ENCODE measurements around the gene RFC2.
"Not testable (repeated sequence)": the region's sequence is repeated elsewhere in the genome, so short reads cannot be mapped to it uniquely, and the experiment has no call there.

The RFC2 gene

DNA sequence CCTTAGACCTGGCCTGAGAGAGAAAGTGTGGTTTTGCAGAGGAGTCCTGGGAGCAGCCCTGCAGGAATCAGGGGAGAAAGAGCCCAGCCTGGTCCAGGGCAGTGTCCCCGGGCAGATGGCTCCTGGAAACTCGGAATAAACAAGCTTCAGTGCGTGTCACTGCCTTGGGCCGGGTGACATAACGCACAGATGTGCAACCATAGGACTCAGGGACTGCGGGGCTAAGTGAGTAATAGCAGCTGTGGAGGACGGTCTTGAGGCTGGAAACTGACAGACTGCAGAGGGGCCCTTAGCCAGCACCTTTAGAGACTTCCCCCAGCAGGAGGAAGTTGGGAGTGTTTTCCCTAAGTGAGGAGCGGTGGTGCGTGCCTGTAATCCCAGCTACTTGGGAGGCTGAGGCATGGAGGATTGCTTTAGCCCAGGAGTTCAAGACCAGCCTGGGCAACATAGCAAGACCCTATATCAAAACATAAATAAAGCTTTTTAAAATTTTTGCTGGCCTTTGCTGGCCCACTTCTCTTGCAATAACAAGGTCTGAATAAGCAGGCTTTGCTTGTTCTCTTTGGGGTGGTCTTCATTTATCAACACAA, 29.8 kb upstream of the RFC2 start:
- peak in 33 of 56 donors; percentile 8 to 63 (median 30) for DNase-seq

DNA sequence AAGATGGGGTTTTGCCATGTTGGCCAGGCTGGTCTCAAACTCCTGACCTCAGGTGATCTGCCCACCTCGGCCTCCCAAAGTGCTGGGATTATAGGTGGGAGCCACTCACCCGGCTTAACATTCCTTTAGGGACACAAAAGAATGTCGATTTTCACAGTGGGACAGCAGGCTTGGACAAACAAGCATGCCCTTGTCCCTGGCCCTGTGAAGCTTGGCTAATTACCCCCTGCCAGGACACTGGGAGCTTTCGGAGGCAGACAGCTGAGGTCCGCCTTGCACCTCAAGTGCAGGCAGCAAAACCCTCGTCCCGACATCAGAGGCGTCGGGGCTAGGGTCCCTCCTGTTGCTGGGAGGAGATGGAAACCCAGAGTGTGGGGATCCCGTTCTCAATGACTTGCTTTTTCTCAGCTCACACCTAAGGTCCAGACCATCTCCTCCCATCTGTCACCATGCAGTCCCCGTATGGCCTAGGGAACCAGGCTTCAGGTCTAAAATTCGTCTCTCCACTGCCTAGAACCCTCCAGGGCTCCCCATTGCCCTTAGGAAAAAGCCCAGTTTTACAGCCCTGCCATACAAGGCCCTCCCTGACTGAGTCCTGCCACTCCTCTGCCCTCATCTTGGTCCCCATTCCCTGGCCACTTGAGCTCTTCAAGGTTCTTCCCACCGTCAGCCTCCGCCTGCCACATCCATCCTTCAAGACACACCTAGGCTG, 28.7 kb upstream of the RFC2 start:
- DNase-seq: peak in 6 of 56 donors; percentile 13 to 28 (median 17)

DNA sequence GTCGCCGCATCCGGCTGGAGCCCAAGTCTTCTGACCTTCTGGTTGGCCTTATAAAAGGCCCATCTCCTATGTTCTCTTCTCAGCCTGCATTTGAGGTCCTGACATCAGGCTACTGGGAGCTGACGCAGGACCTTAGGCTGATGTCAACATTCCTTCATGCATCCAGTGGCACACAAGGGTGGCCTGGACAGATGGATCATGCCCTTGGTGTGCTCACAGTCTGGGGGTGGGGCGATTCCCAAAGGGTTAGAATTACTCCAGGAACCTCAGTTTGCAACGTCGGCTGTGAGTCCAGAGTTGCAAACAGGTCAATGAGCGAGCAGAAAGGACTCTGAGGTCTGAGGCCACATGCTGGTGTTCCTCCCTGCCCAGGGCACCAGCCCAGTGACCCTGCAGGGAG, 26.8 kb upstream of the RFC2 start:
- no peak for DNase-seq

DNA sequence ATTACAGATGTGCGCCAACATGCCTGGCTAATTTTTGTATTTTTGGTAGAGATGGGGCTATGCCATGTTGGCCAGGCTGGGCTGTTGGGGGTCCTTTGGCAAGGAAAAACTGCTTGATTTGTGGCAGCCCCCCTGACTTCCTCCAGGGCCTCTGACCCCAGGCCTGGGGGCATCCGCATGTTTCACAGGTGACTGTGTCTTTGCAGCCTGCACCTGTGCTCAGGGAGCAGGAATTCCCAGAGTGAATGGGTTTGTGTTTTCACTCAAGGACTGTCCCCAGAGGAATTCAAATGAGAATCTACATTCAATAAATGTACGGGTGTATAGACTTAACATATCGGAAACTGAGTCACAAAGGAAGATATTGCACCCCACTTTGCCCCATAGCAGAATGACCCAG, 23.4 kb upstream of the RFC2 start:
- DNase-seq: no peak

GRCh38 chr7:74275401-74275881, 21.2 kb upstream of the RFC2 start:
- peak in 1 of 56 donors; percentile 19 for DNase-seq

GRCh38 chr7:74272305-74273038, 18.3 kb upstream of the RFC2 start:
- peak in 32 of 56 donors; percentile 2 to 66 (median 22) for DNase-seq

DNA sequence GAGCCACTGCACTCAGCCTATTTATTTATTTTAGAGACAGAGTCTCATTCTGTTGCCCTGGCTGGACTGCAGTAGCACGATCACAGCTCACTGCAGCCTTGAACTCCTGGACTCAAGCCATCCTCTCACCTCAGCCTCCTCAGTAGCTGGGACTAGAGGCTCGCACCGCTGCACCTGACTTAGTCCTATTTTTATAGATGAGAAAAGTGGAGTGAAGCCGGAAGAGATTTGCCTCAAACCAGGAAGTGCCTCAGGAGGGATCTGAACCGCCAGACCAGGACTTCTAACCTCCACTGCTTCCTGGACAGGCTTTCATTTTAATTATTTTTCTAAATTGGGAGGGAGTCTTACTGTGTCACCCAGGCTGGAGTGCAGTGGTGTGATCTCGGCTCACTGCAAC, 17.5 kb upstream of the RFC2 start:
- DNase-seq: no peak

DNA sequence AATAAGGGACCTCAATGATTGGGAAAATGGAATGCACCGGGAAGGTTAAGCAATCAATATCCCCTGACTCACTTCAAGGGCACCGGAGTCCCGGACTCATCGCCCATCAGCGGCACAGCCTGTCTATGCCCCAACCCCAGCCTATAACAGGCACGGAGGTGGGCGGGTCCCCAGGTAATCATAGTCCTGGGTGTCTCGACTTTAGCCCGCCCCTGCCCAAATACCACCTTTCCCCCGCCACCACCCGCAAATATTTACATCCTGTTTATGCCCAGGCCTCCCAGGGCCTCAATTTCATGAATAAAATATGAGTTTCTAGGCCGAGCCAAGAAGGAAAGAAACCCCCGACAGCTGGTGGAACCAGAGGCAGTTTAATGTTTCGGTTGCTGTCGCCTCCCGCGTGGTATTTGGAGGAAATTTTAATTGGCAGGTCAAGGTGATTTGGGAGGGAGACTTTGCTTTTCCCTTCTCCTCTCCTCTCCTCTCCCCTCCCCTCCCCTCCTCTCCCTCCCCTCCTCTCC, 15.6 kb upstream of the RFC2 start:
- DNase-seq: peak in 43 of 56 donors; percentile 21 to 78 (median 48)

DNA sequence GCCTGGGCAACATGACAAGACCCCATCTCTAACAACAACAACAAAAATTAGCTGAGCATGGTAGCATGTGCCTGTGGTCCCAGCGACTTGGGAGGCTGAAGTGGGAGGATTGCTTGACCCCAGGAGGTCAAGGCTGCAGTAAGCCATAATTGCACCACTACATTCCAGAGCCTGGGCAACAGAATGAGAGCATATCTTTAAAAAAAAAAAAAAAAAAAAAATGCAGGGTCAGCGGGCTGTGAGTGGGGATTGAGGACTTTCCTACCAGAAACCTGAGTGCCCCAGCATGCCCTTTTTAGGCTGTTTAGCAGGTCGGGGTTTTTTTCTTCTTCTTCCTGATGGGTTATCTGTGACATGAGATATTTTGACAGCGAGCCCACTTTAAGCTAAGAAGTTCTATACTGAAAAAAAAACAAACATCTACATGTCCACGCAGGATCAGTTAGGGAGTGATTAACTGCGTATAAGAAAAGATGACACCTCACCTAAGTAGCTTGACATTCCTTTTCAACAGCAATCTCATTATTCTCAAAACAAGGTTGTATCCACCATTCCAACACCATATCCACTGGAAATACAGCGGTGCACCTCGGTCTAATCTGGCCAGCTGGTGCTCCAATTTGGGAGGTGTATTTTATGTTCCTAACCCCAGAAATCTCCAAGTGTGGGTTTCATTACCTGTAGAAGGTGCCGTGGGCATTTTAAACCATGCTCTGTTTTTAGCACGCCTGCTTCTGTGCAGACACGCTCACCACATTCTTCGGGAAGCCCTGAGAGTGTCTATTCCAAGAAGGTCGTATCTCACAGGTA, 13.8 kb upstream of the RFC2 start:
- no peak for DNase-seq

DNA sequence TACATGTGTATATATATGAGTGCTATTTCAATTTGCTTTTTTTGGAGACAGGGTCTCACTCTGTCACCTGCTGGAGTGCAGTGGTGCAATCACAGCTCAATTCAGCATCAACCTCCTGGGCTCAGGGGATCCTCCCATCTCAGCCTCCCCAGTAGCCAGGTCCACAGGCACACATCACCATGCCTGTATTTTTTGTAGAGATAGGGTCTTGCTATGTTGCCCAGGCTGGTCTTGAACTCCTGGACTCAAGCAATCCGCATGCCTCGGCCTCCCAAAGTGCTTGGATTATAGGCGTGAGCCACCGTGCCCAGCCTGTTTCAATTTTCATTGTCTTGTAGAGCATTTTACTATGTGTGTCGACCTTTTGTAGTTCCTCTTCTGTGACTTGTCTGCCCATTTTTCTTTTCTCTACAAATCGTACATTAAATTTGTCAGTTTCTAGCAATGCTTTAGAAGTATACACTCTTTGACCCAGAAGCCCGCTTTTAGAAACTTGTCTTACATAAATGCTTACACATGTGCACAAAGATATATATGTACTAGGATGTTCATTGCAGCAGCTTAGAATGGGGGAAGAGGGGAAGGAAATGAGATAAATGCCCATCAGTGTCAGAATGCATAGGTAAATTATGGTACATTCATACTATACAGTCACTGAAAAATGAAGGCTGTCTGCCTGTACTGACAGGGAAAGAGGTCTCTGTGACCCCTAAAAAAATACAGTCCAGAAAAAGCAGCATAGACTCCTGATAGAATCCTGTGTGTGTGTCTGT, 12.2 kb upstream of the RFC2 start:
- no peak for DNase-seq

DNA sequence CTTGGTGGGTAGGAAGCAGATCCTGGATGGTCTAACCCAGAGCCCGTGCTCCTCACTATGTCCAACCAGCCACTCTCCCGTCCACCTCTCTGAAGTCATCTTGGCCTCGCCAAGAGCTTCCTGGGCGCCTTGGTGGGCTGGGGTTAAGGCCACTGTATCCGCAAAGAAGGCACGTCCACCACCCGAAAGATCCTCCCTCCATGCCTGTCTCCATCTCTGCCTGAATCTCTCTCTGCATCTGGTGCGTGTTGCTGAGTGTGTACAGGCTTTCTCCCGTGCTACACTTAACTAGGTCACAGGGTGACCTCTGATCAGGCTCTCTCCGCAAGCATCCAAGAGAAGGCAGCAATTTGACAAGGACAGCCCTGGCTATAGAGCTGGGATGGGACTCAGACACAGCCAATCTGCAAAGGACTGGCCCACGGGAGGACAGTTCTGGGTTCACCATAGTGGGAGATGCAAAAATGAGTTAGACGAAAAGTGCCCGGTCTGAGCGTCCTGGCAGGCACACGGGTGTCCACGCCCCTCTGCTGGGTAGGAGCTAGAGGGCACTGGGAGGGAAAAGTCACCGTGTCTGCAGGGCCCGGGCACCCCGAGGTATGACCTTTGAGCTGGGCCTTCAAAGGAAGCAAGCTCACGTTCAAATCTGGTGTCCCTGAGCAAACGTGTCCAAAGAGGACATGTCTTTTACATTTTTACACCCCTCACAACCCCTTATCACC, 9.4 kb upstream of the RFC2 start:
- no peak for DNase-seq

- DNase-seq: peak in 1 of 56 donors; percentile 43
Observed at GRCh38 chr7:74262639-74263398, 8.6 kb upstream of the RFC2 start.

DNA sequence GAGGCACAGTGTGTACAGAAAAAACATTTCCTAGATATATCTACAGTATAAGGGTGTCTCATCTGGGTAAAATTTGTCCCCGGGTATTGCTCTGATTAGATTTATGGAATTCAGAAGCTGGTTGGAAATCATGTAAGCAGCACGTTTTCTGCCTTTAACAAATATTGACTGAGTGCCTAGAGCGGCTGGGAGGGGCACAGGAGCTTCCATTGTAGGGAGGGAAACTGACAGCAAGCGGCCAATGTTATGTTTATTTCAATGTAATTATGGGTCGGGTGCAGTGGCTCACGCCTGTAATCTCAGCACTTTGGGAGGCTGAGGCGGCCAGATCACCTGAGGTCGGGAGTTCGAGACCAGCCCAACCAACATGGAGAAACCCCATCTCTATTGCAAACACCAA, 4.4 kb upstream of the RFC2 start:
- DNase-seq: no peak

DNA sequence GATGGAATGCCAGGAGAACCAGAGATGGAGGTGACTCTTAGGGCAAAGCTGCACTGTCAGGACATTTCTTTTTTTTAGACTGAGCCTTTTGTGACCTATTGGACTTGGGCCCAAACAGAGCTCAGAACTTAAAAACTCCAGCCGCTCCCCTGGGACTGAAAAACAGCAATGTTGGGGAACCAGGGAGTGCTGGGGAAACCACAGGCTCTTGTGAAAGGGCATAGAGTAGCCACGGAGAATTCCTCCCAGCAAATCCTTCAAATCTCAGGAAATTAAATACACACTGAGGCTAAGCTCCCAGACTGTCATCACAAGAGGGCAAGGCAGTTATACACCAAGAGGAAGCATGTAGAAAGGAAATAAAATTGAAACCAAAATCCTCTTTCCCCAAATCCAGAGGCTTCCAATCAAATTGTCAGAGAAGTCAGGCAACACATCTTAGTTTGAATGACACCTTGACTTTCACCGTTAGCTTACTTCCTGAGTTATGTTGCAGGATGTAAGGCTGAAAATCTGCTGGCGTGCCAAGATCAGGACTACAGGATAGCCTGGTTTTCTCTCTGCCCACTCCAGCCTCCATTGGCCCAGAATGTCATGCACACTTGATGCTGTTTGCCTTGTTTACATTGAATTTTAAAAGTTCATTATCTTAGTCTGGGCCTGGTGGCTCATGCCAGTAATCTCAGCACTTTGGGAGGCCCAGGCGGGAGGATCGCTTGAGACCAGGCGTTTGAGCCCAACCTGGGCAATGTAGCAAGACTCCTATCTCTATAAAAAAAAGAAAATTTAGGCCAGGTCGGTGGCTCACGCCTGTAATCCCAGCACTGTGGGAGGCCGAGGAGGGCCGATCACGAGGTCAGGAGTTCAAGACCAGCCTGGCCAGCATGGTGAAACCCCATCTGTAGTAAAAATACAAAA, 2.6 kb upstream of the RFC2 start:
- peak in 1 of 56 donors; percentile 6 for DNase-seq

DNA sequence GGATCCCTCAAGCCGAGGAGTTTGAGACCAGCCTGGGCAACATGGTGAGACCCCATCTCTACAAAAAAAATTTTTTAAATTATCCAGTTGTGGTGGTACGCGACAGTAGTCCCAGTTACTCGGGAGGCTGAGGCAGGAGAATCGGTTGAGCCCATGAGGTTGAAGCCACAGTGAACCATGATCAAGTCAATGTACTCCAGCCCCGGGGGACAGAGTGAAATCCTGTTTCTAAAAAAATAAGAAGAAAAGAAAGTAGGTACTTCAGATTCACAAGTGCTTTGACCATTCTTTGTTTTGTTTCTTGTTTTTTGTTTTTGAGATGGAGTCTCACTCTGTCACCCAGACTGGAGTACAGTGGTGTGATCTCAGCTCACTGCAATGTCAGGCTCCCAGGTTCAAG, 1.3 kb upstream of the RFC2 start:
- DNase-seq: not testable (repeated sequence)

DNA sequence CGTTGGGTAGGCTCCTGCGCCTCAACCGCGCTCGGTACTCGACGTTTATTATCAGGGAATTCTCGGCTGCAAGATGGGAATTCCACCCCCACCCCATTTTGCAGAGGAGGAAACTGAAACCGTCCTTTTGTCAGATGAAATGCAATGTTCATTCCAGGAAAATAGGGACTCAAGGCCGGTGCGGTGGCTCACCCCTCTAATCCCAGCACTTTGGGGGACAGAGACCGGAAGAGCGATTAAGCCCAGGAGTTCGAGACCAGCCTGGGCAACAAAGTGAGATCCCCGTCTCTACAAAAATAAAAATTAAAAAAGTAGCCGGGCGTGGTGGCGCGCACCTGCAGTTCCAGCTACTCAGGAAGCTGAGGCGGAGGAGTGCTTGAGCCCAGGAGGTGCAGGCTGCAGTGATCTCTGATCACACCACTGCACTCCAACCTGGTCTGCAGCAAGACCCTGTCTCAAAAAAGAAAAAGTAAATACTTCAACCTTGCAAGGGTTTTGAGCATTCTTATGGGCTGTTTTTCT, 720 bp upstream of the RFC2 start:
- no peak for DNase-seq

- DNase-seq: peak in 1 of 56 donors; percentile 44
Observed at GRCh38 chr7:74253835-74254128, 417 bp downstream of the RFC2 start.

DNA sequence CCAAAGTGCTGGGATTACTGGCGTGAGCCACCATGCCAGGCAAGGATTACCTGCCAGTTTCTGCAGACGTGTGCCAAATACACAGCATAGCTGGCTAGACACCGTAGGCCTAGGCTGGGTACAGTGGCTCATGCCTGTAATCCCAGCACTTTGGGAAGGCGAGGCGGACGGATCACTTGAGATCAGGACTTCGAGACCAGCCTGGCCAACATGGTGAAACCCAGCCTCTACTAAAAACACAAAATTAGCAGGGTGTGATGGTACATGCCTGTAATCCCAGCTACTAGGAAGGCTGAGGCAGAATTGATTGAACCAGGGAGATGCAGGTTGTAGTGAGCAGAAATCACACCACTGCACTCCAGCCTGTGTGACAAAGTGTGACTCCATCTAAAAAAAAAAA, 868 bp downstream of the RFC2 start:
- no peak for DNase-seq
